GM21367 (cell line): ENCODE data around the gene GOT1.

Source experiments
- ATAC-seq: cut with Tn5 transposase; IDR thresholded peaks from one replicate; pipeline ENCODE4 v1.9.1; 2021; ENCODE audit not compliant: unreplicated experiment

GOT1 gene

DNA sequence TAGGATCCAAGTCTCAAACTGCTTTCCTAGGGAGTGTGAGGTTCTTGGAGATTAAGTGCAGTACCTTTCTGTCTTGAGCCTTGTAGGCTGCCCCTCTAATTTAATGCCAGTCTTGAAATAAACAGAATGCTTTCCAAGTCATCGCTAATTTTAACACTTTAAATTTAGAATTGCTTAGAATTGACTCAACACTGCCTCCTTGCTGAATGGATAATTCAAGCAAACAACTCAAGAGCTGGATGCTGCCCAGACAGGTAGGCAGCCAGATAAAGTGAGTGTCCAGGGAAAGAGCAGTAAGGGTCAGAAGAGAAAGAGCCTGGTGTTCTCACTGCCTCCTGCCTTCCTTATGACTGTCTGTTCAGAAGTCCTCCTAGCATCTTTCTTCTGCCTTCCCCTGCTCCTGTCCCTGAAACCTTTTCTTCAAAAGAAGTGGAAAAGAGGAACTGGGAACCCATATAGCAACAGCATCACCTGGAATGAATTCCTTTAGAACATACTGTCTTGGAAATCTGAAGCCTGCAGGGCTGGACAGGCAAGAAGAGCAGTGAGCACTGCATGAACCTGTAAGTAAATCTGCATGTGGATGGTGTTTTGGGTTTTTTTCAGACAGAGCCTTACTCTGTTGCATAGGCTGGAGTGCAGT, 3.1 kb upstream of the GOT1 start:
- no peak for ATAC-seq

DNA sequence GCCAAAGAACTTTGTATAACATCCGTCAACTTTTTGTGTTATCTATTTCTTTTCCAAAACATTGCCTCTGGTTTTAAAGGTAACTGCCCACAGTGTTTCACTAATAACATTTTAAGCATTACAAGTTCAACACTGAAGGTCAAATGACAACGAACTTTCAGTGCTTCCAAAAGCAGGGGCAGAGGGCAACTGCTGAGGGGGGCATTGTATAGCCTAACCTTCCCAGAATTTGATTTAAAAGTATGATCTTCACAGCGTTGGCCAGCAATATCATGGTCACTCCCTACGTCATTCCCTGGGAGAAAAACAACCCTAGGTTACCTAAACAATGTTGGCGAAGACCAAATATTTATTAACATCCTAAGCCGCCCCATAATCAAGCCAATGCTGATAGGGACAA, 2.5 kb upstream of the GOT1 start:
- ATAC-seq = no peak

DNA sequence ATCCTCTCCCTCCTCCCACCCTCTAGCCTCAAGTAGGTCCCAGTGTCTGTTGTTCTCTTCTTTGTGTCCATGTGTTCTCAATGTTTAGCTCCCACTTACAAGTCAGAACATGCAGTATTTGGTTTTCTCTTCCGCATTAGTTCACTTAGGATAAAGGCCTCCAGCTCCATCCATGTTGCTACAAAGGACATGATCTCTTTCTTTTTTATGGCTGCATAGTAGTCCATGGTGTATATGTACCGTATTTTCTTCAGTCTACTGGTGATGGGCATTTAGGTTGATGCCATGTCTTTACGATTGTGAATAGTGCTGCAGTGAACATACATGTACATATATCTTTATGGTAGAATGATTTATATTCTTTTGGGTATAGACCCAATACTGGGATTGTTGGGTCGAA, 1.6 kb upstream of the GOT1 start:
- no peak for ATAC-seq

GRCh38 chr10:99431190-99431760, 851 bp upstream of the GOT1 start:
- ATAC-seq = no peak

DNA sequence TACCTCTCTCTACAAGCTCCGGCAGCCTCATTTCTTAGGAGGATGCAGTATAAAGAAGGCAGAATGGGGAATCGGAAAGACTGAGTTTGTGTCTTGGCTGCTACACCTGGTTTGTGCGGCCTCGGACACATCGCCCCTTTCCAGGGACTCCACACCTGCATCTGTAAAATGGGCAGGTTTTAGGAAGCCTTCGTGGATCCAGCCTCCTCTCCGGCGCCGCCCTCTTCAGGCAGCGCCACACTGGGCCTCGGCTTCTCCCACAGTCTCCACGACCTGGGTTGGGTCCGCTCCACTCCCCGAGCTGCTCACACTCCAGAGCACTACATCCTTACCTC, 341 bp downstream of the GOT1 start:
- ATAC-seq = no peak

GRCh38 chr10:99429517-99430095, 818 bp downstream of the GOT1 start:
- no peak for ATAC-seq

GRCh38 chr10:99427566-99428190, 2.7 kb downstream of the GOT1 start:
- no peak for ATAC-seq

- no peak for ATAC-seq
These were observed 3.7 kb downstream of the GOT1 start for GRCh38 chr10:99426689-99427088.

DNA sequence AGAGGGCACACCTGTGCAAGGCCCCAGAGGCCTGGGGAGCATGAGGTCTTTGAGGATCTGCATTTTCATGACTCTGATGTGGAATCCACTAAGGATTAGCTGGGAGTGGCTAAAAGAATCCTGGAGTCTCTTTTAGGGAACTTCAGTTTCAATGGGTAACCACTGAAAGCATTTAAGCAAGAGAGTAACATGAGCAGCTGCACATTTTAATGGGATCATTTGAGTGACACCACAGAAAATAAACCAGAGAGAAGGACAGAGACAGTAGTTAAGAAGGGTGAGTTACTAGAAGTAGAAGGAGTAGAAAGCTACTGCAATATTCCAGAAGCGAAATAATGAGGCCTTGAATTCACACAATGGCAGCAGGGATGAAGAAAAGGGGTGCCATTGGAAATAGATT, 5.2 kb downstream of the GOT1 start:
- no peak for ATAC-seq

DNA sequence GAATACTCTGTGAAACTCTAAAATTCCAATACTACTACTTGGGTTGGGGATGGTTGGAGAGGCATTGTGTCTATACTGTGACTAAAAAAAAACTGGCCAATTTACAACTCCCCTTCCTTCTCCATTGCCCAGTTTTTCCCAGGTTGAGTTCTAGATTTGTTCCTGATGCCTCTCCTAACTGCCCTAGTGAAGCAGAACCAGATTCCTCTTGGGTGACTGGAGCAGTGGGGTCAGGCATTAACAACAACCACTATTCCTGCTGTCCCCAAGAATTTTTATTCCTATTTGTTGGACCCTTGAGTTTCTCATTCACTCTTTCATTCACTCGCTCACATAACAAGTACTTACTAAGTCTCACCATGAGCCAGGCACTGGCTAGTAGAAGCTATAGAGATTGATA, 5.8 kb downstream of the GOT1 start:
- no peak for ATAC-seq

DNA sequence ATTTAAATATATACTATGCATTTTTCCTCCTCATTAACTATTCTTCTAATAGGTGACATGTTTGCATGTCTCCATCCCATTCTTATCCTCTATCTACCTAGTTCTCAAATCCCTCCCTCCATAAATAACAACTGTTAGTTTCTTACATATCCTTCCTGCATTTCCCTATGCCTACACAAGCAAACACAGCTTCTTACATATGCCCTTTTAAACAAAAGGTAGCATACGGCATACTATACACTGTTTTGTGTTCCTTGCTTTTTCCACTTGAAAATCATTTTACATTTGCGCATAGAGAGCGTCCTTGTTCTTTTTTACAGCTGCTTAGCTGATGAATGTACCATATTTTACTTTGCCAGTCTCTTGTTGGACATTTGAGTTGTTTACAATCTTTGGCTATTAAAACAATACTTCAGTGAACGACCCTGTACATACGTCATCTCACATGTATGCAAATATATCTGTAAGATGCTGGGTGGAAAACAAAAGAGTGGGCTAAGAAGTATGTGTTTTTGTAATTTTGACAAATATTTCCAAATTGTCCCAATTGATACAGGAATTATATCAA, 7.8 kb downstream of the GOT1 start:
- ATAC-seq = no peak

- no peak for ATAC-seq
These were observed 9.1 kb downstream of the GOT1 start for GRCh38 chr10:99421233-99421739.

- ATAC-seq = no peak
These were observed 10.7 kb downstream of the GOT1 start for GRCh38 chr10:99419688-99420087.

- ATAC-seq = no peak
These were observed 11.4 kb downstream of the GOT1 start for GRCh38 chr10:99418910-99419624.

- ATAC-seq = no peak
These were observed 18.3 kb downstream of the GOT1 start for GRCh38 chr10:99412099-99412498.

- no peak for ATAC-seq
These were observed 18.9 kb downstream of the GOT1 start for GRCh38 chr10:99411546-99411945.

- no peak for ATAC-seq
These were observed 19.5 kb downstream of the GOT1 start for GRCh38 chr10:99410876-99411275.

- ATAC-seq = no peak
These were observed 20.3 kb downstream of the GOT1 start for GRCh38 chr10:99410146-99410545.

GRCh38 chr10:99406149-99406548, 24.3 kb downstream of the GOT1 start:
- no peak for ATAC-seq

GRCh38 chr10:99403674-99404073, 26.8 kb downstream of the GOT1 start:
- ATAC-seq = no peak

GRCh38 chr10:99399664-99400063, 30.8 kb downstream of the GOT1 start:
- ATAC-seq = no peak
